ENCODE data around the gene KCNC4.

KCNC4 gene

GRCh38 chr1:110213143-110213540, 3.0 kb downstream of the KCNC4 start:
- Histone ChIP-seq H3K36me3 (ENCODE audit: control insufficient read depth, insufficient read depth, low read length) (no peaks in the 10 kb centered on the region), H3K27ac (ENCODE audit: low read depth, low read length, severe bottlenecking) (no peak overlapping the region), H3K4me3 (ENCODE audit: extremely low read depth, insufficient read depth, low read length, poor library complexity, severe bottlenecking) (no peak overlapping the region), H3K9me3 (ENCODE audit: control insufficient read depth, low read length) (no peaks in the 10 kb centered on the region), H3K4me1 (ENCODE audit: control insufficient read depth, insufficient read depth, low read length, poor library complexity, severe bottlenecking) (peaks cover 13% of the 10 kb centered on the region)
- WGBS, 2 experiments (ENCODE audit: insufficient coverage in 2 of 2) = 40 to 67% methylated on average over 1 of the region's 2 CpGs

GRCh38 chr1:110214454-110215404, 4.6 kb downstream of the KCNC4 start:
- H3K27ac ChIP-seq (ENCODE audit: low read depth, low read length, severe bottlenecking) = no peak overlapping the region
- H3K4me1 ChIP-seq (ENCODE audit: control insufficient read depth, insufficient read depth, low read length, poor library complexity, severe bottlenecking) = peaks cover 6% of the 10 kb centered on the region
- WGBS, 2 experiments (ENCODE audit: insufficient coverage in 2 of 2) = 87 to 92% methylated on average over 15 of the region's 16 CpGs
- peaks cover 3% of the 10 kb centered on the region for H3K36me3 ChIP-seq (ENCODE audit: control insufficient read depth, insufficient read depth, low read length)
- H3K4me3 ChIP-seq (ENCODE audit: extremely low read depth, insufficient read depth, low read length, poor library complexity, severe bottlenecking) = no peak overlapping the region
- H3K9me3 ChIP-seq (ENCODE audit: control insufficient read depth, low read length) = no peaks in the 10 kb centered on the region

- H3K4me3 ChIP-seq (ENCODE audit: extremely low read depth, insufficient read depth, low read length, poor library complexity, severe bottlenecking) = no peak overlapping the region
- 87 to 89% methylated on average over 6 of the region's 7 CpGs for WGBS, 2 experiments (ENCODE audit: insufficient coverage in 2 of 2)
These were observed 5.8 kb downstream of the KCNC4 start for GRCh38 chr1:110215621-110216515.

GRCh38 chr1:110216844-110217444, 6.8 kb downstream of the KCNC4 start:
- no peak overlapping the region for H3K27ac ChIP-seq (ENCODE audit: low read depth, low read length, severe bottlenecking)
- peaks cover 3% of the 10 kb centered on the region for H3K36me3 ChIP-seq (ENCODE audit: control insufficient read depth, insufficient read depth, low read length)
- H3K4me3 ChIP-seq (ENCODE audit: extremely low read depth, insufficient read depth, low read length, poor library complexity, severe bottlenecking) = no peak overlapping the region
- WGBS, 2 experiments (ENCODE audit: insufficient coverage in 2 of 2) = 88 to 96% methylated on average over 4 of the region's 6 CpGs
- no peaks in the 10 kb centered on the region for H3K9me3 ChIP-seq (ENCODE audit: control insufficient read depth, low read length)
- H3K4me1 ChIP-seq (ENCODE audit: control insufficient read depth, insufficient read depth, low read length, poor library complexity, severe bottlenecking) = peaks cover 6% of the 10 kb centered on the region

More at GRCh38 chr1:110215621-110216515, 5.8 kb downstream of the KCNC4 start:
- Histone ChIP-seq H3K9me3 (ENCODE audit: control insufficient read depth, low read length) (no peaks in the 10 kb centered on the region), H3K4me1 (ENCODE audit: control insufficient read depth, insufficient read depth, low read length, poor library complexity, severe bottlenecking) (peaks cover 6% of the 10 kb centered on the region), H3K36me3 (ENCODE audit: control insufficient read depth, insufficient read depth, low read length) (peaks cover 3% of the 10 kb centered on the region), H3K27ac (ENCODE audit: low read depth, low read length, severe bottlenecking) (no peak overlapping the region)

GRCh38 chr1:110218137-110218536, 8.0 kb downstream of the KCNC4 start:
- Histone ChIP-seq H3K4me3 (ENCODE audit: extremely low read depth, insufficient read depth, low read length, poor library complexity, severe bottlenecking) (no peak overlapping the region), H3K27ac (ENCODE audit: low read depth, low read length, severe bottlenecking) (no peak overlapping the region), H3K9me3 (ENCODE audit: control insufficient read depth, low read length) (no peaks in the 10 kb centered on the region), H3K36me3 (ENCODE audit: control insufficient read depth, insufficient read depth, low read length) (peaks cover 6% of the 10 kb centered on the region), H3K4me1 (ENCODE audit: control insufficient read depth, insufficient read depth, low read length, poor library complexity, severe bottlenecking) (peaks cover 2% of the 10 kb centered on the region)
- 85 to 89% methylated on average over 4 of the region's 5 CpGs for WGBS, 2 experiments (ENCODE audit: insufficient coverage in 2 of 2)

GRCh38 chr1:110218739-110219138, 8.6 kb downstream of the KCNC4 start:
- Histone ChIP-seq H3K9me3 (ENCODE audit: control insufficient read depth, low read length) (no peaks in the 10 kb centered on the region), H3K4me3 (ENCODE audit: extremely low read depth, insufficient read depth, low read length, poor library complexity, severe bottlenecking) (no peak overlapping the region), H3K36me3 (ENCODE audit: control insufficient read depth, insufficient read depth, low read length) (peaks cover 11% of the 10 kb centered on the region), H3K27ac (ENCODE audit: low read depth, low read length, severe bottlenecking) (no peak overlapping the region), H3K4me1 (ENCODE audit: control insufficient read depth, insufficient read depth, low read length, poor library complexity, severe bottlenecking) (peaks cover 2% of the 10 kb centered on the region)
- WGBS, 2 experiments (ENCODE audit: insufficient coverage in 2 of 2) = 35 to 83% methylated on average over 2 of the region's 4 CpGs

GRCh38 chr1:110220324-110220723, 10.2 kb downstream of the KCNC4 start:
- H3K4me3 ChIP-seq (ENCODE audit: extremely low read depth, insufficient read depth, low read length, poor library complexity, severe bottlenecking) = no peak overlapping the region
- H3K9me3 ChIP-seq (ENCODE audit: control insufficient read depth, low read length) = no peaks in the 10 kb centered on the region
- 88 to 97% methylated on average over 3 to 4 of the region's 5 CpGs for WGBS, 2 experiments (ENCODE audit: insufficient coverage in 2 of 2)
- peaks cover 18% of the 10 kb centered on the region for H3K36me3 ChIP-seq (ENCODE audit: control insufficient read depth, insufficient read depth, low read length)
- H3K27ac ChIP-seq (ENCODE audit: low read depth, low read length, severe bottlenecking) = no peak overlapping the region
- peaks cover 2% of the 10 kb centered on the region for H3K4me1 ChIP-seq (ENCODE audit: control insufficient read depth, insufficient read depth, low read length, poor library complexity, severe bottlenecking)

- Histone ChIP-seq H3K27ac (ENCODE audit: low read depth, low read length, severe bottlenecking) (no peak overlapping the region), H3K4me3 (ENCODE audit: extremely low read depth, insufficient read depth, low read length, poor library complexity, severe bottlenecking) (no peak overlapping the region), H3K4me1 (ENCODE audit: control insufficient read depth, insufficient read depth, low read length, poor library complexity, severe bottlenecking) (no peaks in the 10 kb centered on the region), H3K36me3 (ENCODE audit: control insufficient read depth, insufficient read depth, low read length) (peaks cover 19% of the 10 kb centered on the region), H3K9me3 (ENCODE audit: control insufficient read depth, low read length) (no peaks in the 10 kb centered on the region)
- 94 to 98% methylated on average over 4 of the region's 4 CpGs for WGBS, 2 experiments (ENCODE audit: insufficient coverage in 2 of 2)
These were observed 11.0 kb downstream of the KCNC4 start for GRCh38 chr1:110221119-110221518.

- Histone ChIP-seq H3K27ac (ENCODE audit: low read depth, low read length, severe bottlenecking) (no peak overlapping the region), H3K4me3 (ENCODE audit: extremely low read depth, insufficient read depth, low read length, poor library complexity, severe bottlenecking) (no peak overlapping the region), H3K4me1 (ENCODE audit: control insufficient read depth, insufficient read depth, low read length, poor library complexity, severe bottlenecking) (no peaks in the 10 kb centered on the region), H3K36me3 (ENCODE audit: control insufficient read depth, insufficient read depth, low read length) (peaks cover 32% of the 10 kb centered on the region), H3K9me3 (ENCODE audit: control insufficient read depth, low read length) (no peaks in the 10 kb centered on the region)
- 95 to 97% methylated on average over 27 of the region's 27 CpGs for WGBS, 2 experiments (ENCODE audit: insufficient coverage in 2 of 2)
These were observed 13.0 kb downstream of the KCNC4 start for GRCh38 chr1:110223127-110223526.

- Histone ChIP-seq H3K4me1 (ENCODE audit: control insufficient read depth, insufficient read depth, low read length, poor library complexity, severe bottlenecking) (no peaks in the 10 kb centered on the region), H3K36me3 (ENCODE audit: control insufficient read depth, insufficient read depth, low read length) (peaks cover 32% of the 10 kb centered on the region), H3K27ac (ENCODE audit: low read depth, low read length, severe bottlenecking) (no peak overlapping the region), H3K9me3 (ENCODE audit: control insufficient read depth, low read length) (no peaks in the 10 kb centered on the region), H3K4me3 (ENCODE audit: extremely low read depth, insufficient read depth, low read length, poor library complexity, severe bottlenecking) (no peak overlapping the region)
- WGBS, 2 experiments (ENCODE audit: insufficient coverage in 2 of 2) = 93 to 96% methylated on average over 17 of the region's 17 CpGs
These were observed 13.5 kb downstream of the KCNC4 start for GRCh38 chr1:110223581-110223980.
